GM04503 (cell line): ENCODE results near the gene C3orf22.
"Not testable (repeated sequence)": the region's sequence is repeated elsewhere in the genome, so short reads cannot be mapped to it uniquely, and the experiment has no call there.

Experiments
- DNase-seq: peaks from one replicate; pipeline ENCODE4 v3.0.0-alpha.2; 2012; ENCODE audit warnings: low read depth

C3orf22 gene

GRCh38 chr3:126558336-126559071 is at the start of gene C3orf22:
TSS of gene C3orf22 (minus strand) at chr3:126558932. CDS start at chr3:126553390, 5,542 bp downstream.
- DNase-seq: no peak

GRCh38 chr3:126607214-126607908 is 48.6 kb upstream of the C3orf22 start:
- no peak for DNase-seq

- no peak for DNase-seq
These were observed 47.3 kb upstream of the C3orf22 start for GRCh38 chr3:126606001-126606400.

- no peak for DNase-seq
These were observed 46.0 kb upstream of the C3orf22 start for GRCh38 chr3:126604691-126605090.

- no peak for DNase-seq
These were observed 40.4 kb upstream of the C3orf22 start for GRCh38 chr3:126599101-126599500.

GRCh38 chr3:126595479-126595878 is 36.7 kb upstream of the C3orf22 start:
- DNase-seq: not testable (repeated sequence)

GRCh38 chr3:126591515-126591914 is 32.8 kb upstream of the C3orf22 start:
- not testable (repeated sequence) for DNase-seq

GRCh38 chr3:126582311-126582710 is 23.6 kb upstream of the C3orf22 start:
- no peak for DNase-seq

- no peak for DNase-seq
These were observed 22.8 kb upstream of the C3orf22 start for GRCh38 chr3:126581569-126581968.

GRCh38 chr3:126580746-126581145 is 22.0 kb upstream of the C3orf22 start:
- DNase-seq: no peak

- no peak for DNase-seq
These were observed 20.0 kb upstream of the C3orf22 start for GRCh38 chr3:126578702-126579101.

- DNase-seq: no peak
These were observed 18.5 kb upstream of the C3orf22 start for GRCh38 chr3:126577261-126577660.

GRCh38 chr3:126573492-126574117 is 14.9 kb upstream of the C3orf22 start:
- DNase-seq: no peak

- DNase-seq: no peak
These were observed 12.3 kb upstream of the C3orf22 start for GRCh38 chr3:126571078-126571477.

- no peak for DNase-seq
These were observed 11.4 kb upstream of the C3orf22 start for GRCh38 chr3:126570103-126570541.

GRCh38 chr3:126569390-126569975 is 10.8 kb upstream of the C3orf22 start:
- DNase-seq: no peak

- DNase-seq: no peak
These were observed 10.1 kb upstream of the C3orf22 start for GRCh38 chr3:126568776-126569342.

- no peak for DNase-seq
These were observed 9.1 kb upstream of the C3orf22 start for GRCh38 chr3:126567696-126568438.

GRCh38 chr3:126562737-126563276 is 4.1 kb upstream of the C3orf22 start:
- DNase-seq: no peak

GRCh38 chr3:126557761-126558160 is 971 bp downstream of the C3orf22 start:
- DNase-seq: no peak

- DNase-seq: no peak
These were observed 1.4 kb downstream of the C3orf22 start for GRCh38 chr3:126557415-126557745.
